ENCODE data around the gene OBSCN.

Gene OBSCN

DNA sequence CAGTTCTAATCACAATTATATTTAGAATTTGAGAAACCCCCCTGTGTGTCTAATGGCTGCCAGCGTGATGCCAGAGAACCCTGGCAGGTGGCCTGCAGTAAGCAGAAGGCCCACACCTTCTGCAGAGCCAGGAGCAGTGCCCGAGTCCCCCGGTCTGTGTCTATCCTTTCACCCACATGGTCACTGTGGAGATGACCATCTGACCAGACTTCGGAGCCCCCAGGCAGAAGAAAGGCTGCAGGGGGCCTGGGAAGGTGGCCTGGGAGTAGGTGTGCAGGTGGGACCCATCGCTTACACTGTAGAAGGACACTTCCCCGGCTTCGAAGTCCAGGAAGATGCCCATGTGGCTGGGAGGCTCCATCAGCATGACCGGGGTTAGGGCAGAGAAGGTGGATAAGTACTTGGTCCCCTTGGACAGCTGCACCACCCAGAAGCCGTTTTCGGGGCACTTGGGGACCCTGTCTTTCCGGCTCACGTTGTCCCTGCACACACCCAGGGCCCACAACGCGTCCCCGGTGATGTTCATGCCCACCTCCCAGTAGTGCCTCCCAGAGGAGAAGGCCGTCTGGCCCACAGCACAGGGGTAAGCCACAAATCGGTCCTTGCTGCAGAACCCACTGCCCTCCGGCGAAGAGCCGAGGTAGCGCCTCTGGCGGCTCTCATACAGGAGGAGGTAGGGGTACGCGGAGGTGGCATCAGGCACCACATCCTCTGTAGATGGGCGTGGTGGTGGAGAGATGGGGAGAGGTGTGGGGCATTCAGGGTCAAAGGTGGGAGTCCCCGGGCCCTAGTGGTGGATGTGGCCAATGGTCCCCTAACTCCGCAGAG is 200.4 kb downstream of the OBSCN start:
- H3K4me3 ChIP-seq (ENCODE audit: low read length) = peak overlapping the region; percentile 79
- TF ChIP-seq, protein P1, sequence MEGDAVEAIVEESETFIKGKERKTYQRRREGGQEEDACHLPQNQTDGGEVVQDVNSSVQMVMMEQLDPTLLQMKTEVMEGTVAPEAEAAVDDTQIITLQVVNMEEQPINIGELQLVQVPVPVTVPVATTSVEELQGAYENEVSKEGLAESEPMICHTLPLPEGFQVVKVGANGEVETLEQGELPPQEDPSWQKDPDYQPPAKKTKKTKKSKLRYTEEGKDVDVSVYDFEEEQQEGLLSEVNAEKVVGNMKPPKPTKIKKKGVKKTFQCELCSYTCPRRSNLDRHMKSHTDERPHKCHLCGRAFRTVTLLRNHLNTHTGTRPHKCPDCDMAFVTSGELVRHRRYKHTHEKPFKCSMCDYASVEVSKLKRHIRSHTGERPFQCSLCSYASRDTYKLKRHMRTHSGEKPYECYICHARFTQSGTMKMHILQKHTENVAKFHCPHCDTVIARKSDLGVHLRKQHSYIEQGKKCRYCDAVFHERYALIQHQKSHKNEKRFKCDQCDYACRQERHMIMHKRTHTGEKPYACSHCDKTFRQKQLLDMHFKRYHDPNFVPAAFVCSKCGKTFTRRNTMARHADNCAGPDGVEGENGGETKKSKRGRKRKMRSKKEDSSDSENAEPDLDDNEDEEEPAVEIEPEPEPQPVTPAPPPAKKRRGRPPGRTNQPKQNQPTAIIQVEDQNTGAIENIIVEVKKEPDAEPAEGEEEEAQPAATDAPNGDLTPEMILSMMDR (conservative IDR thresholded peaks at IDR 0.05; ENCODE audit: low read depth, low read length) = no peak
- DNase-seq (ENCODE audit: low read depth) = no peak

DNA sequence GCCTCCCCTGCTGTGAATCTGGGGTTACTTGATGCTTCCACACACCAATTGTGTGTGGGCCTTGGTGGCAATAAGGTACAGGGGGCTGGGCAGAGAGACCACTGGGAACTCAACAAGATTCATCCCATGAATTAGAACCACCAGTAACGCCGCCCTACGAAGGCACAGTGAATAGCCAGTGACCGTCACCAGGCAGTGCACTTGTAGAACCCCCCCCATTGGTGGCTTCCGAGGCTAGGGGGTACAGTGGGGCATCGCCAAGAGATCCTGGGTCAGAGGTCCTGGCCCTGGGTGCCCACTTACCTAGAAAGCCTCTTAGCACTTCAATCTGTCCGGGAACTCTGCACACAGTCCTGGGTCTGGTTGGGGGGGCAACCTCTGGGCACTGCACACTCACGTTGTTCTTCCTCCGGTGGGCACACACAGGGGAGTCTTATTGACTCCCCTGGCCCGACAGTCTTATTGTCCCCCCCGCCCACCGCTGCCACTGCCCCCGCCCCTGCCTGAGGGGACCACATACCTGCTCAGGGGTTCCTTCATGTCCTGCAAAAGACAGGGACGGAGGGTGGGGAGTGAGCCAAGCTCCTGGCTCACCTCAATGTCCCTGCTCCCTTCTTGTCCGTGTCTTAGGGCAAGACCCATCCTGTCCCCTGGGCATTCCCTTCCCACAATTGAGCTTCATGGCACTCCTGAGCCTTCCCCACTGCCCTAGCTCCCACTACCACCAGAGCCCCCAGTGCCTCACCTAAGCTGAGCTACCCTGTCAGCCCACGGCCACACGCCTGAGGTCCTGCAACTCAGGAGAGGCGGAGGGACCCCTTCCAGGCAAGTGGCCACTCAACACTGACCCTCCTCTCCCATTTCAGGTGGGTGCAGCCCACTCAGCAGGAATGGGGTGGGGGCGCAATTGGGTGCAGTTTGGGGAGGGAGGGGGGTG is 201.3 kb downstream of the OBSCN start:
- no peak for DNase-seq (ENCODE audit: low read depth)
- no peak overlapping the region for H3K4me3 ChIP-seq (ENCODE audit: low read length)
- TF ChIP-seq, protein P1 (conservative IDR thresholded peaks at IDR 0.05; ENCODE audit: low read depth, low read length) = no peak

DNA sequence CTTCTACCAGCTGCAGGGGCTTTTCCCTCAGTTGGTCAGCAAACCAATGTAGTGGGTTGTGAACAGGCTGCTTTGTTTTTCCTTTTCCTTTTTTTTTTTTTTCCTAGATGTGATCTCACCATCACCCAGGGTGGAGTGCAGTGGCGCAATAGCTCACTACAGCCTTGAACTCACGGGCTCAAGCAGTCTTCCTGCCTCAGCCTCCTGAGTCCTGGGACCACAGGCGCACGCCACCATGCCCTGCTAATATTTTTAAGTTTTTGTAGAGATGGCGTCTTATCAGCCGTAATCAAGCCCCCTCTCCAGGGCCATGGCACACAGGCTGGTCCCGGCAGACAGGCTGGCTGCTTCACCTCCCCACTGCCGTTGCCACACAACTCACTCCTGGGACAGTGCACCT is 202.2 kb downstream of the OBSCN start:
- TF ChIP-seq, protein P1 (conservative IDR thresholded peaks at IDR 0.05; ENCODE audit: low read depth, low read length) = no peak
- DNase-seq (ENCODE audit: low read depth) = no peak
- H3K4me3 ChIP-seq (ENCODE audit: low read length) = no peak overlapping the region

DNA sequence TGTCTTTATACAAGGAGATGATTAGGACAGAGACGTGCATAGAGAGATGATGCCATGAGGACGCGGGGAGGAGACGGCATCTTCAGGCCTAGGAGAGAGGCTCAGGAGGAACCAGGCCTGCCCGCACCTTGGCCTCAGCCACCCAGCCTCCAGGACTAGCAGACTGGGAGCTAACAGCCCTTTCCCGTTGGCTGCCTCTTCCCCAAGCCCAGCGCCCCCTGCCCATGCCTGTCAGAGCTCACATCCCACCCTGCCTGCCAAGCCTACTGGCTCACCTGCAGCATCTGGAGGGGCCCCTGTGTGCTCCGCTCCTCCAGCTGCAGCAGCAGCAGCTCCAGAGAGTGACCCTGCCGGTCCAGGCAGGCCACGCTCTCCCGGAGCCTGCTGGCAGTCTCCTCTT is 202.8 kb downstream of the OBSCN start:
- no peak for DNase-seq (ENCODE audit: low read depth)
- no peak overlapping the region for H3K4me3 ChIP-seq (ENCODE audit: low read length)
- TF ChIP-seq, protein P1 (conservative IDR thresholded peaks at IDR 0.05; ENCODE audit: low read depth, low read length) = no peak

DNA sequence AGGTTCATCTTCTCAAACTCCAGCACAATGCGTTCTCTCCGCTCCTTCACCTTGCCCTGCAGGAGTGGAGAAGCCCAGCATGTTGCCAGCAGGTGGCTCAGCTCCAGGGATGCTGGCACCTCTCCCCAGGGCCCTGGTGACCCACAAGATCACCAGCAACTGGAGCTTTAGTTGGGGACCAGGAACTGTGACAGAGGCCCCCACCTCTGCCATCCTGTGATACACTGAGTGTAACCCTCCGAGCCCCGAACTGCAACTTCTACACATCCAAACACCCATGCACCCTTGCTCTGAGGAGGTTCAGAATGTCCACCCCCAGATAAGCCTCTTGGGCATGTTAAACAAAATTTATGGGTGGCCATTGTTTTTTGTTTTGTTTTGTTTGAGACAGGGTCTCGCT is 203.3 kb downstream of the OBSCN start:
- TF ChIP-seq, protein P1 (conservative IDR thresholded peaks at IDR 0.05; ENCODE audit: low read depth, low read length) = no peak
- H3K4me3 ChIP-seq (ENCODE audit: low read length) = no peak overlapping the region
- DNase-seq (ENCODE audit: low read depth) = no peak

DNA sequence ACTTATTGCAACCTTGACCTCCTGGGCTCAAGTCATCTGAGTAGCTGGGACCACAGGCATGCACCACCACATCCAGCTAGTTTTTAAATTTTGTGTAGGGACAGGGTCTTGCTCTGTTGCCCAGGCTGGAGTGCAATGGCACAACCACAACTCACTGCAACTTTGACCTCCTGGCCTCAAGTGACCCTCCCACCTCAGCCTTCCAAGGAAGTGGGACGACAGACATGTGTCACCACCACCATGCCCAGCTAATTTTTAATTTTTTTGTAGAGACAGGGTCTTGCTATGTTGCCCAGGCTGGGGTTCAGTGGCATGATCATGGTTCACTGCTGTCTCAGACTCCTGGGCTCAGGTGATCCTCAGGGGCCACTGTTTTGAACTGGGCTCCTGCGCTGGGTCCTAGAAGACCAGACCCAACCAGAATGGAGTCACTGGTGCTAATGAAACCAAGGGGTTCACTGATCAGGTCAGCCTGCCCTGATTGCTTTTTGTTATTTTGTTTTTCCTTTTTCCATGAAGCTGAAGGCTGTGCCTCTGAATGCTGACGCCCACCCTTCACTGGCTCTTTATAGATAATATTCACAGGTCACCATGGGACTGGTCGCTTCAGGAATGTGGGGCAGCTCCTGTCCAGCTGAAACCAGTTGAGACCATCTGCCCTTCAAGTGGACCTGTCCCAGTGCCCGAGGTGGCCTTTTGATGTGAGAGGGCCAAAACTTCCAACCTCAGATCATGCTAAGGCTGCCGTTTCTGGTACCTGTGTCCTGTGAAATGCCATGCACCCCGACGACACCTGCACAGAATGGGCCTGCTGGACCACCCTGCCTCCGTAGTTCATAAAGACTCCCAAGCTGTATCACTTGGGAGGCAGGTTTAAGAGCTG is 203.9 kb downstream of the OBSCN start:
- no peak overlapping the region for H3K4me3 ChIP-seq (ENCODE audit: low read length)
- no peak for DNase-seq (ENCODE audit: low read depth)
- TF ChIP-seq, protein P1 (conservative IDR thresholded peaks at IDR 0.05; ENCODE audit: low read depth, low read length) = no peak

All from retinal pigment epithelial cell (primary cell).